ENCODE data around the gene EHD2. TPM values are rescaled to one million over a fixed set of nuclear protein-coding genes. Genes with fewer than 3 reads are reported as not detected.

Gene EHD2
- polyA plus RNA-seq, 3 donors from 2014 or later = not detected

- Mint-ChIP-seq H3K27me3 (ENCODE audit: low read depth in 3 of 3) (peaks cover under 1 to 2% (median 2%) of the 10 kb centered on the region in 3 donors), H3K4me3 (no peak overlapping the region), H3K36me3 (peaks cover under 1 to 23% (median 4%) of the 10 kb centered on the region in 3 donors), H3K4me1 (peaks cover 2 to 8% of the 10 kb centered on the region in 2 donors), H3K27ac (no peak overlapping the region), H3K9me3 (no peaks in the 10 kb centered on the region)
- no peak for DNase-seq
These were observed 33.0 kb upstream of the EHD2 start for GRCh38 chr19:47679922-47680857.

DNA sequence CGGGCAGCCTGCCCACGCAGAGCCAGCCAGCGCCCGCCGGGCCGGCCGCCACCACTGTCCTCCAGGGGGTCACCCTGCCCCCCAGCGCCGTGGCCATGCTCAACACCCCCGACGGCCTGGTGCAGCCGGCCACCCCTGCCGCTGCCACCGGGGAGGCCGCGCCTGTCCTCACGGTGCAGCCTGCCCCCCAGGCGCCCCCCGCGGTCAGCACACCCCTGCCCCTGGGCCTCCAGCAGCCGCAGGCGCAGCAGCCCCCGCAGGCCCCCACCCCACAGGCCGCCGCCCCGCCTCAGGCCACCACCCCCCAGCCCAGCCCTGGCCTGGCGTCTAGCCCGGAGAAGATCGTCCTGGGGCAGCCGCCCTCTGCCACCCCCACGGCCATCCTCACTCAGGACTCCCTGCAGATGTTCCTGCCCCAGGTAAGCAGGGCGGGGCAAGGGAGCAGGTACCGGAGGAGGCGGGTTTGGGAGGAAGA, 32.3 kb upstream of the EHD2 start:
- H3K4me1 Mint-ChIP-seq = peaks cover 1 to 8% of the 10 kb centered on the region in 2 donors
- H3K9me3 Mint-ChIP-seq = no peaks in the 10 kb centered on the region
- DNase-seq = no peak
- no peak overlapping the region for H3K27ac Mint-ChIP-seq
- no peak overlapping the region for H3K4me3 Mint-ChIP-seq
- H3K27me3 Mint-ChIP-seq (ENCODE audit: low read depth in 3 of 3) = peaks cover 2 to 4% (median 2%) of the 10 kb centered on the region in 3 donors
- peaks cover 4 to 25% (median 5%) of the 10 kb centered on the region in 3 donors for H3K36me3 Mint-ChIP-seq

DNA sequence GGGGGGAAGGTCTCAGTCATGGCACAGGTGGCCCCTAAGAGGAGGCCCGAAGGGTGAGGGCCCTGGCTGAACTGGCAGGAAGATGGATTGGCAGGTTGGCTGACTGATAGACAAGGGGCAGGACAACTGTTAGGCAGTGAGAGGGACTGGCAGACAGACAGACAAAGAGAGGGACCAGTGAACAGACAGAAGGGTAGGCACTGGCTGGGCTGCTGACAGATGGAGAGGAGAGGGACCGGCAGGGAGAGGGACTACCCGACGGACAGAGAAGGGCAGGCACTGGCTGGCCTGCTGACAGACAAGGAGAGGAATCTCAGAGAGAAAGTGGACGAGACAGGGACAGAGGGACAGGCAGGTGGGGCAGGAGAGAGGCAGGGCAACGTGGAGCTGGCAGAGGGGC, 31.8 kb upstream of the EHD2 start:
- H3K36me3 Mint-ChIP-seq = peaks cover 4 to 25% (median 5%) of the 10 kb centered on the region in 3 donors
- H3K4me1 Mint-ChIP-seq = peaks cover 1 to 10% of the 10 kb centered on the region in 2 donors

DNA sequence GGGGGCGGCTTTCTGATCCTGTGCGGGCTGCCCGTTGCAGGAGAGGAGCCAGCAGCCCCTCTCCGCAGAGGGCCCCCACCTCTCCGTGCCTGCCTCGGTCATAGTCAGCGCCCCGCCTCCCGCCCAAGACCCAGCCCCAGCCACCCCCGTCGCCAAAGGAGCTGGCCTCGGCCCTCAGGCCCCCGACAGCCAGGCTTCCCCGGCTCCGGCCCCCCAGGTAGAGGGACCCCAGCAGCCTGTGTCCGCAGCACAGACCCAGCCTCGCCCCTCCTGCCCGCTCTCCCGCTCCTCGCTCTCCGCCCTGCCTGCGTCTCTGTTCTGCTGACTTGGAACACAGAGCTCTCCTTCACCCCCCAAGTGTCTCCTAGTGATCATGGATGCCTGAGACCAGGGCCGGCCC, 31.3 kb upstream of the EHD2 start:
- DNase-seq = no peak
- Mint-ChIP-seq H3K27ac (no peak overlapping the region), H3K4me3 (no peak overlapping the region), H3K4me1 (peaks cover 1 to 14% of the 10 kb centered on the region in 2 donors), H3K9me3 (no peaks in the 10 kb centered on the region), H3K36me3 (peaks cover 4 to 22% (median 5%) of the 10 kb centered on the region in 3 donors), H3K27me3 (ENCODE audit: low read depth in 3 of 3) (peaks cover 2 to 4% (median 2%) of the 10 kb centered on the region in 3 donors)

More for the DNA sequence above, 31.8 kb upstream of the EHD2 start:
- peak overlapping the region in 2 of 6 donors; percentile 8 to 62 for H3K27ac Mint-ChIP-seq
- H3K27me3 Mint-ChIP-seq (ENCODE audit: low read depth in 3 of 3) = peaks cover 2 to 4% (median 2%) of the 10 kb centered on the region in 3 donors
- no peak overlapping the region for H3K4me3 Mint-ChIP-seq
- no peak for DNase-seq
- no peaks in the 10 kb centered on the region for H3K9me3 Mint-ChIP-seq

- Mint-ChIP-seq H3K4me3 (no peak overlapping the region), H3K27ac (no peak overlapping the region), H3K36me3 (peaks cover 4 to 19% (median 5%) of the 10 kb centered on the region in 3 donors), H3K4me1 (peaks cover 1 to 14% of the 10 kb centered on the region in 2 donors), H3K9me3 (no peaks in the 10 kb centered on the region), H3K27me3 (ENCODE audit: low read depth in 3 of 3) (peaks cover 2 to 4% (median 2%) of the 10 kb centered on the region in 3 donors)
- no peak for DNase-seq
These were observed 30.3 kb upstream of the EHD2 start for GRCh38 chr19:47682939-47683338.

DNA sequence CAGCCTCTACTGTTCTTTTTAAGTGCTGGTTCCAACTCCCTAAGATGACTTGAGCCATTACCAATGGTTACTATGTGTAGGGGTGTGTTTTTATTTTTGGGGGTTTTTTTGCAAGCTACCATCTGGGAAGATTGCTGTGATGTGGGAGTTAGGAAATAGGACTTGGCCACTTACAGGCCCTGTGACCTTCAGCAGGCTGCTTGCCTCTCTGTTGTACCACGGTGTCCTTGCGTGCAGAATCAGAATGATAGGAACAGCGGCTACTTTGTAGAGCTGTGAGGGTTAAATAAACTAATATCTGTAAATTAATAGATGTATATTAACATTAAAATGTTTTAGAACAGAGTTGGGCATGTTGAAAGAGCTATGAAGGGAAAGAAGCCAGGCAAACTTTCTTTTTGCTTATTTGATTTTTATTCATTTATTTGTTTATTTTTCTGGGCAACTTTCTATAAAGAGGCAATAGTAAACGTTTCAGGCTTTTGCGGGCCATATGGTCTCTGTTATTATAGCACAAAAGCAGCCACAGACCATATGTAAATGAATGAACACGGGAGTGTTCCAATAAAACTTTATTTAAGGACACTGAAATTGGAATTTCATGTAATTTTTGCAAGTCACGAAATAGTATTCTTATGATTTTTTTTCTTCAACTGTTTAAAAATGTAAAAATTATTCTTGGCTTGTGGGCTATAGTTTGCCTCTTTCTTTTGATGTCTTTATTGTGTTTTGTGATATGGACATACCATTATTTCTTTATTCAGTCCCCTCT, 26.4 kb upstream of the EHD2 start:
- no peak overlapping the region for H3K4me3 Mint-ChIP-seq
- H3K27me3 Mint-ChIP-seq (ENCODE audit: low read depth in 3 of 3) = peaks cover 2% of the 10 kb centered on the region in 3 donors
- H3K36me3 Mint-ChIP-seq = peaks cover 4 to 15% (median 5%) of the 10 kb centered on the region in 3 donors
- no peak for DNase-seq
- no peaks in the 10 kb centered on the region for H3K9me3 Mint-ChIP-seq
- peak overlapping the region in 1 of 6 donors; percentile 13 for H3K27ac Mint-ChIP-seq
- H3K4me1 Mint-ChIP-seq = peaks cover 1 to 14% of the 10 kb centered on the region in 2 donors

- no peaks in the 10 kb centered on the region for H3K9me3 Mint-ChIP-seq
- H3K36me3 Mint-ChIP-seq = peaks cover 1 to 9% (median 5%) of the 10 kb centered on the region in 3 donors
- no peak for DNase-seq
- peaks cover under 1 to 9% of the 10 kb centered on the region in 2 donors for H3K4me1 Mint-ChIP-seq
- H3K27ac Mint-ChIP-seq = peak overlapping the region in 2 of 6 donors; percentile 6 to 61
- no peak overlapping the region for H3K4me3 Mint-ChIP-seq
- H3K27me3 Mint-ChIP-seq (ENCODE audit: low read depth in 3 of 3) = peaks cover 2 to 3% (median 2%) of the 10 kb centered on the region in 3 donors
These were observed 25.3 kb upstream of the EHD2 start for GRCh38 chr19:47687906-47688305.

GRCh38 chr19:47691090-47691489, 22.1 kb upstream of the EHD2 start:
- H3K36me3 Mint-ChIP-seq = peaks cover 3 to 4% (median 4%) of the 10 kb centered on the region in 3 donors
- H3K4me3 Mint-ChIP-seq = no peak overlapping the region
- no peak for DNase-seq
- H3K27me3 Mint-ChIP-seq (ENCODE audit: low read depth in 3 of 3) = peaks cover 0 to 1% (median 0%) of the 10 kb centered on the region in 3 donors
- H3K9me3 Mint-ChIP-seq = no peaks in the 10 kb centered on the region
- H3K27ac Mint-ChIP-seq = no peak overlapping the region
- H3K4me1 Mint-ChIP-seq = peaks cover 0 to 6% of the 10 kb centered on the region in 2 donors

GRCh38 chr19:47691782-47692181, 21.4 kb upstream of the EHD2 start:
- DNase-seq = no peak
- Mint-ChIP-seq H3K4me3 (no peak overlapping the region), H3K4me1 (peaks cover 0 to under 1% of the 10 kb centered on the region in 2 donors), H3K27me3 (ENCODE audit: low read depth in 3 of 3) (peaks cover 0 to 1% (median 0%) of the 10 kb centered on the region in 3 donors), H3K27ac (no peak overlapping the region), H3K36me3 (peaks cover 3 to 4% (median 4%) of the 10 kb centered on the region in 3 donors), H3K9me3 (no peaks in the 10 kb centered on the region)

DNA sequence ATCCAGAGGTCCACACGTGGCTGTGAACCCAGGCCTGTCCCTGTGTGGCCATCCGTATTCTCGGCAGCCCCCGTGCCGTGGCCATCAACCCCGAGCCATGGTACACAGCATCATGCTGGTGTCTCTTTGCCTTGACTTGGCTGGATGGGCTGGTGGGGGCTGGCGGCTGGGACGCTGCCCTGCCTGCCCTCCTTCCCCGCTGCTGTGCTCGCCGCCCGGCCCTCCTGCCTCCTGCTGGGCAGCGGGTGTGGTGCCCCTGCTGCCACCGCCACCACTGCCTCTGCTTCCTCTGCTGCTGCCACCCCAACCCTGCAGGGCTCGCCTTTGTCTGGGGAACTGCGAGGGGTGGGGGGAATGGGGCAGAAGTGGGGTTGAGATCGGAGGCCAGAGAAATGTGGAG, 19.7 kb upstream of the EHD2 start:
- H3K9me3 Mint-ChIP-seq = no peaks in the 10 kb centered on the region
- no peak for DNase-seq
- no peaks in the 10 kb centered on the region for H3K4me1 Mint-ChIP-seq
- peaks cover 3 to 4% (median 4%) of the 10 kb centered on the region in 3 donors for H3K36me3 Mint-ChIP-seq
- no peak overlapping the region for H3K4me3 Mint-ChIP-seq
- peaks cover 0 to 1% (median 0%) of the 10 kb centered on the region in 3 donors for H3K27me3 Mint-ChIP-seq (ENCODE audit: low read depth in 3 of 3)
- no peak overlapping the region for H3K27ac Mint-ChIP-seq

GRCh38 chr19:47693903-47694302, 19.3 kb upstream of the EHD2 start:
- H3K36me3 Mint-ChIP-seq = peaks cover 3 to 4% (median 4%) of the 10 kb centered on the region in 3 donors
- H3K9me3 Mint-ChIP-seq = no peaks in the 10 kb centered on the region
- H3K27ac Mint-ChIP-seq = no peak overlapping the region
- no peak overlapping the region for H3K4me3 Mint-ChIP-seq
- H3K27me3 Mint-ChIP-seq (ENCODE audit: low read depth in 3 of 3) = peaks cover 0 to 1% (median 0%) of the 10 kb centered on the region in 3 donors
- no peaks in the 10 kb centered on the region for H3K4me1 Mint-ChIP-seq
- no peak for DNase-seq

GRCh38 chr19:47694466-47695273, 18.6 kb upstream of the EHD2 start:
- Mint-ChIP-seq H3K27me3 (ENCODE audit: low read depth in 3 of 3) (peaks cover 0 to 1% (median 0%) of the 10 kb centered on the region in 3 donors), H3K4me1 (no peaks in the 10 kb centered on the region), H3K36me3 (peaks cover 3 to 4% (median 4%) of the 10 kb centered on the region in 3 donors), H3K27ac (no peak overlapping the region), H3K9me3 (no peaks in the 10 kb centered on the region), H3K4me3 (no peak overlapping the region)
- no peak for DNase-seq

All from immature natural killer cell (primary cell).